Endometrium (tissue), 2 donors: ENCODE measurements around the gene INPP5D.
"Not testable (repeated sequence)": the region's sequence is repeated elsewhere in the genome, so short reads cannot be mapped to it uniquely, and the experiment has no call there.

Source experiments
- FAIRE-seq: peaks from 2 replicates; lab custom pipeline; 2012; peaks lifted over from hg19 to GRCh38; lab: Jason Lieb, UNC
- donor health status: control.
- donor health status: control.

The INPP5D gene

DNA sequence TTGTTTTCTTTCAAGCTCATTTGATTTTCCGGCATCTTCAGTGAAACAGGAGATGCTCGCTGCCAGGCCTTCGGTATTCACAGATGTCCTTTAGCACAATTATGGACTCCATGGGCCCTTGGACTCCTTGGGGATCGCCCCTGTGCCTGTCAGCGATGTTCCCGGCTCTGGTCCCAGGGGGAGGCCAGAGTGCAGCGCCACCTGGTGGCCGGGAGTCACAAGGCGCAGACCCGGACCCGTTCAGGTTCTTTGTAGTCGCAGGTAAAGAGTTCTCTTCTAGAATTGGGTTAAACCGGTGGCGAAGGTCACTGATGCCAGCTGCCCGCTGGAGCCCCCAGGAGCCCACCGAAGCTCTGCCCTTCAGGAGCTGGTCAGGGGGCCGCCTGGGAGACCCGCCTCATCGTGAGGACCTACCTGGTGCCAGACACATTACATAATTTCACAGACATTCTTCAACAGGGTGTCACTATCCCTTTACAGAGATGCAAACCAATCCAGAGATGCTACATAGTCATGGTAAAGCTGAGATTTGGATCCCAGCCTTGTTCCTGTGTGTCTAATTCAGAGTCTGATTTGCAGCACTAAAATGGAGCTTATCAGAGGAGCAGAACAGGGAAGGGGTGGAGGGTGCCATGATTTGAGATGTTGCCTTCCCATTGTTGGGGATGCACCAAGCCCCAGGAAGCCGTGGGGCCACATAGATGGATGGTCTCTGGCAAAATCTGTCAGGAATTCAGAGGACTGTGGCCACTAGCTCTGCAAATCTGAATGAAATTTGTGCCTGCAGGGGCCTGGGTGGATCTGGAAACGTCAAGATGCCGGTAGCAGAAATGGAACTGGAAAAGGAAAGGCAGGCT lies 6.0 kb upstream of the INPP5D start:
- FAIRE-seq: no peak

DNA sequence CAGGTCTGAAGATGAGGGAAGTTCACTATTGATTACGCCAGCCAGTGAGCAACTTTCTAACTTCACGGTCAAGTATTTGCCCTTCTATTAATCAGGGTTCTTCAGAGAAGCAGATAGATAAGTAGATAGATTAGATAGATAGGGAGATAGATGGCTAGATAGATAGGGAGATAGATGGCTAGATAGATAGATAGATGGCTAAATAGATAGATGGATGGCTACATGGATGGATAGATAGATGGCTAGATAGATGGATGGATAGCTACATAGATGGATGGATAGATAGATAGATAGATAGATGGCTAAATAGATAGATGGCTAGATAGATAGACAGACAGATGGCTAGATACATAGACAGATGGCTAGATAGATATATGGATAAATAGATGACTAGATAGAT lies 4.8 kb upstream of the INPP5D start:
- no peak for FAIRE-seq

DNA sequence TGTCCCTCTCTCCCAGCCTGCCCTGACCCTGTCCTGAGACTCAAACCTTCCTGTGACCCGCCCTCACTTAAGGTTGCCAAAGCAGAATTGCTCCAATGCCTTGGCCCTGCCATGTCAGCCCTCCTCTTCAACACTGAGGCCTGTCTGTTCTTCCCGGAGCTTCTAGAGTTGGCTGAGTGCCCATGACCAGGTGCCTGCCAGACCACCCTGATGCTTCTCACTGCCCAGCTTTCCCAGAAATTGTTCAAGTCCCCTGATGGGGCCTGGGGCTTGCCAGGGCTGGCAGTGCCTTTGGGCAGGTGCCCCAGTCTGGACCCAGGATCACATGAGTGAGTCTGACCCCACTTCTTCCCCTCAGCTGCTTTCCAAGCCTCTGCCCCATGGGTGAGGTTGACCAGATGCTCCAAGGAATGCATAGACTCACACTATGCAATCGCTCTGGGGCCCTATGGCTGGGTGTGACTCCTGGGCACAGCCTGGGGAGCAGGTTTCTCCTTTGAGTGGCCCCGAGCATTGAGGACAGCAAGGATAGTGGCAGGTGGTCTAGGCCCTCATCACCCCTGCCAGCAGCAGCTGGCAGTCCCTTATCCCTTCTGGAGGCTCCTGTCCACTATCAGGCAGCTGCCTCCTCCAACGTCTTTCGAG lies 3.1 kb upstream of the INPP5D start:
- no peak for FAIRE-seq

DNA sequence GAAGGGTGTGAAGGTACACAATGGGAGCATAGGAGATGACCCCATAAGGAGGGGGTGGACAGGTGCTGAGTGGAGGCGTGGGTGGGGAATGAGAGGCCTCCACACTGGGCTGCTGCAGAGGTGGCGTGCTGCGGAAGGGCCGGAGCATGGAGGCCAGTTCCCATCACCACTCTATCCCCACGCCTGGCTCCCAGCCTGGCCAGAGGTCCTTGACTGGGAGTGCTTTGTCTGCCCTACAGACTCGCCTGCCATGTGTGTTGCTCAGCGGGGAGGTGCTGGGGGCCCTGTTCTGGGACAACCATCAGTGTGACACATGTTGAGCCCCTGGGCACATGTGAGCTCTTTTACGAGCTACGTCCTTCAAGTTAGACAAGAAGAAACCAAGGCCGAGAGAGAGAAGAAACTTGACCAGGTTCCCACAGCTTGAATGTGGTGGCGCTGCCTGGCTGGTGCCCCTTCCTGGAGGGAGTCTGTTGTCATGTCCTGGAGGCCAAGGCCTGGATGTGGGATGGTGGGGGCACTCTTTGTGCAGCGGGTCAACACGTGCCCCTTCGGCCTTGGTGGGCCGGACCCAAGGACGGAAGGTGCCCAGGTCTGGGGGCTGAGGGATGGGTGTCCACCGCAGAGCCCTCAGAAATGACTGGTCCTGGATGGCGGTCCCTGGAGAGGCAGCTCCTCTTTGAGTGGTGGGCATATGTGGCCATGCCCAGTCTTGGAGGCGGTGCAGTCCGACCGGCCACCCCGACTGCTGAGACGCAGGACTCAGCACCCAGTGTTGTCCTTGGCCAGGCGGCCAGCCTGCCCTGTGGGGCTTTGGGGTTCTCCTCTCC lies 1.2 kb upstream of the INPP5D start:
- no peak for FAIRE-seq

DNA sequence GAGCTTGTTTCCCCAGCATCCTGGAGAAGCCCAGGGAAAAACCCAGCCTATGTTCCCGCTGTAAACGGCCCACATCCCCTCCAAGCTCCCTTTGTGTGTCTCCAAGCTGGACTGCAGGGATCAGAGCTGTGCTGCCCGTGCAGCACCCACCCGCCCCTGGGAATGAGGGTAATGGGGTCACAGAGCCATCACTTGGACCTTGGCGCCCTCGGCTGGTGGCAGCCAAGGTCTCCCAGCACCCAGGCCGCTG lies 670 bp upstream of the INPP5D start:
- FAIRE-seq: no peak

DNA sequence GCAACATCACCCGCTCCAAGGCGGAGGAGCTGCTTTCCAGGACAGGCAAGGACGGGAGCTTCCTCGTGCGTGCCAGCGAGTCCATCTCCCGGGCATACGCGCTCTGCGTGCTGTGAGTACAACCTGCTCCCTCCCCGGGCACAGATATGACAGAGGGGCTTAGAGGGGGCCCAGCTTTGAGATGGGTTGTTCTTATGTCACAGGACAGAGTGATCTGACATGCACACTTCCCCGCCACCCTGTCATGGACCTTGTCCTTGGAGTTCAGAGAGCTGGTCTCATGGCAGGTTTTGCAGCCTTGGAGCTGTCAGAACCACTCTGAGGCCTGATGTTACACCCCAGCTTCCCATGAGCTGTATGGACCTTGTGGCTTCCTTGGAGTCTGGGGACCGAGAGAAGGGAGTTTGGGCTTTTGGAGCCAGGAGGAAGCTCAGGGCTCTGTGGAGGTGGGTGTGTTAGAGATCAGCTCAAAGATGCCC lies 398 bp downstream of the INPP5D start:
- no peak for FAIRE-seq

DNA sequence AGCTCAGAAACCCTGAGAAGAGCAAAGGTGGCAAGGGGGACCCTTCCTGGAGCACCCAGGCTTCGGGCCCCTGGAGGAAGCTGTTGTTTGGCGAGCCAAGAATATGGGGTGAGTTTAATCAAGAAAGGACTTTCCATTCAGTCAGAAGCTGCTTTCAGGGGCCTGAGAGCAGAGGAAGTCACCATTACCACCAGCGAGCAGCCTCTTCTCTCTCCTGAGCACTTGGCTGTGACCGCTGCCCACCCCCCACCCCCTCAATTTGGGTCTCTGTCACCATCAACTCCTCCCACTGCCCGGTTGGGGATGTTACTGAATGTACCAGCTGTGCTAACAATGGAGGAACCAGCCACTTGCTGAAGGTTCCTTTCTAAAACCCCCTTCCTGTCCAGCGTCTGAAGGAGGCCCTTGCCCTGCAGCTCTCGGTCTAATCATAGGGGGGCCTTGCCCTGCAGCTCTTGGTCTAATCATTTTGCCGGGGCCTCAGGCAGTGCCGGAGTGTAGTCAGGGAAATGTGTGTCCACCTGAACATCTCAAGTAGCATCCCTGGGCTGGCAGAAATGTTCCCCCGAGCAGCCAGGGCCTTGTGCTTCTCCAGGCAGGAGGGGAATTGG lies 943 bp downstream of the INPP5D start:
- no peak for FAIRE-seq

DNA sequence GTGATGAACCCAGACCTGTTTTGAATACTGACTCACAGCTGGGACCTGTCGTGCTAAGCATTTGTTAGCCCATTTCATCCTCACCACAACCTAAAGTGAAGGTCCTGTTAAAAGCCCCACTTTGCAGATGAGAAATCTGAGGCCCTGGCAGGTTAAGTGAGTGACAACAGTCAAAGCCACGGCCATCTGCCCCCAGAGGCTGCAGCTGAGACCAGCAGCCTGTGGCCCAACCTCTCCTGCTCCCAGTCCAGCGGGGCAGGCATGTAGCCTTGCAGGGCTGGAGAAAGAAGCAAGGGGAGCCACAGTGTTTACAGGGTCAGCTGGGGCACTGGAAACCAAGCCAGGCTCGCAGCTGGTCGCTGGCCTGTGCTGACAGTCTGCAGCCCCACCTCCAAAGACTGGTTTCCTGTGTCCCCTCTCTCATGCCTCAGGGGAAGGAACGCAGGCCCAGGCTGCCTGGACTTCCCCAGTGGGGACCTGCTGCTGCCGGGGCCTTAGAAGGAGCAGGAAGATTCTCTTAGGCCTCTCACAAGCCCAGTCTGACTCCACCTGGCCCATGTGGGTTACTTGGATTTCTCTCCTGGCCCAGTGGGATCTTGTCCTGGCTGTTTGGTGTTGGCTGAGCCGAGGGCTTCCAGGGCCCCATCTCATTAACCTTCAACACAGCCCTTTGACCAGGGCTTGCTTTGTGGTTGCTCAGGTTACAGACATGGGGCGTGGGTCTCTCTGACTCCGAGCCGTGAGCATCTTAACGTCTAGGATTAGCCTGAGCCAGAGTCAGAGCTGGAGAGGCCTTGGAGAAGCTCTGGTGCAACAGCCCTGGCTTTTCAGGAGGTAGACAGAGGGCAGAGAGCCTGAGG lies 1.7 kb downstream of the INPP5D start:
- FAIRE-seq: no peak

DNA sequence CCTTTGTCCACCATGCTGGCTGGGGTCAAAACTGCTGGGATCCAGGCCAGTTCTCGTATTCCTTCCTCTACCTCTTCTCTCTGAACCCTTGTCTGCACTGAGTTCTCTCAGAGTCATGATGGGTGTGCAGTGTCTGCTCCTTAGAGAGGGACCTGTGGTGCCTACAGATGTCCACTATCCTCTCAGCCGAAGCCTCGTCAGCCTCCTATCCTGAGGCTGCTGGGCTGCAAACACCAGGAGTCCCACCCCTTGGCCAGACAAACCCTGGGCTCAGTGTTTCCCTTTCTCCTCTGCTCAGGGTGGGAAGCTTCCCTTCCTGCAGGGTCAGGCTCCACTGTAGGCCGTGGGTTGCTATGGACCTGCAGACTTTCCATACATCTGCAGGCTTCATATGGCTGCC lies 2.3 kb downstream of the INPP5D start:
- FAIRE-seq: no peak

DNA sequence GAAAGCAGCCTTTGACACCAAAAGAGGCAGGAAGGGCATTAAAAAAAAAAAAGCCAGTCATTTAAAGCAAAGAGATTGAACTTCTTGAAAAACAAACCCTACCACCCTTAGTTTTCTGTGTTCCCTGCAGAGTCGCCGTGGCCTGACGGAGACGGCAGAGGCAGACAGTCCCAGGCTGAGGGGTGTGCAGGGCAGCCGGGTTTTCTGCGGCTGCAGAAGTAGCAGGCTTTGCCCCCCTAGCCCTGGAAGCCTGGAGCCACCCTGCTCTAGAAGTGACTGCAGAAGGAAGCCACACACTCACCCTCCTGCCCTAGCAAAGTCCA lies 2.8 kb downstream of the INPP5D start:
- no peak for FAIRE-seq

DNA sequence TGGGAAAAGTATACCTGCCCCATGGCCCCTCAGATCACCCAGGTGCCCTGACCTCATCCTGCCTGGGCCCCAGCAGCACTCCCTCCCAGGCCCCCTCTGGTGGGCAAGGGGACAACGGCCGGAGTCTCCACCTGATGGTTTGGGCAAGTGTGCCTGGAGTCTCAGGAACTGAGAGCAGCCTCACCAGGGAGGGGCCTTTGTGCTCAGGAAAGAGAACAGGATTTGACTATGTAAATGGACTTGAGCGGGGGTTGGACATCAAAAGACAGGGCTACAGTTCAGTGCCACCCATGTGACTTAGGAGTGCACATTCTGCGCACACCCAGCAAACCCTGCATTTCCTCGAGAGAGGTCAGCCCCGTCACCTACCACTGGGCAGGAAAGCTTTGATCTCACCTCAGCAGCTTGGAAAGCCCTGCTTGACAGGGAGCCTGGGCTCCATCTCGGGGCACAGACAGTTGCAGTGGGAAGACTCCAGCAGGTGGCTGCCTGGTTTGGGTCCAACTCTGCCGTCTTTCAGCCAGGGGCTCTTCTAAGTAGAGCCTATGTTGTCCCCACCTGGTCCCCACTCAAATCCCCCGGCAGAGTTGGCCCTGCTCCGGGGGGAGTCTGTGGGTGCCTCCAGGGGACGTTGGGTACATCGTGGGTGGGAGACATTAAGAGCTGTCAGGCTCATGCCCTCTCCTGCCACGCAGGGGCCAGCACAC lies 3.3 kb downstream of the INPP5D start:
- no peak for FAIRE-seq

DNA sequence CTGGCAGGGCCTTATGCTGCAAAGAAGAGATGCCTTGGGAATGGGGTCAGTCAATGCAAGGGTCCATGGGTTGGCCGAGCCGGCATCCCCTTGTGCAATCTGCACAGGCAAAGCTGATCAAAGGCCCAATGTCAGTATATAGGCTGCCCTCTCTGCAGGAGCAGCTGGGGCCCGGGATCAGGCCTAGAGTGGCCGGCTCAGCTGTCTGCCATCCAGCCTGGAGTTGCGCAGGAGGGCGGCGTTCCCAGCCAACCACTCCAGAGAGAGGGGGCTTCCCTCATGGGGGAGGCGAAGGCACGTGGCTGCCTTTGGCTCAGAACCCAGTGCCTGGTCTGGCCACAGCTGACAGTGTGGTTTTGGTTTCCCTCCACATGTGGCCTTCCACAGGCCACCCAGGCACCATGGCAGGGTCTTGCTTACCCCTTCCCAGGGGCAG lies 3.9 kb downstream of the INPP5D start:
- no peak for FAIRE-seq

DNA sequence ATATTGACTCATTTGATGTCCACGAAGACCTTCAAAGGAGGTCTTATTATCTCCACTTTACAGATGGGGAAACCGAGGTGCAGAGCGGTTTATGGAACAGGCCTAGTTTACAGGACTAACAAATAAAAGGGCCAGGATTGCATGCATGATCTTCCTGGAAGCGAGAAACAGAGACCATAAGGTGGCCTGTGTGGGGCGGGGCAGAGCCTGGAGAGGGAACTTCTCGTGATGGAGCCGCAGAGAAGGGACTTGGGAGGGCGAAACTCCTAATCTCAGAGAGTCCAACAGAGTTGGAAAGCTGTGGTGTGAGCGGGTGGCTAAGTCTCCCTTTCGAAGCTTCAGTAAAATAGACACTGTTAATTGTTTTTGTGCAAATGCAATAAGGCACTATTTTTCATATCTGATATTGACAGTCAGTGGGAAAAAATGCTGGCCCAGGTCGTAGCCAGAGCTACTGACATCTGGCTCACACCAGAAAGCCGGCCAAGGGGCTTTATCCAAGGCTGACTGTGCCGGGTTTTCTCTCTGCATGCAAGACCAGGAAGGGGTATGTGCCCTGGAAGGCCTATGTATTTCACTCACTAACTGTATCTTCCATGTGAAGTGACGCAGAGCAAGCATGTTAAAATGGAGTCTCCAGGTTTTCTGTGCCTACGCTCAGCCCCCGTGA lies 4.5 kb downstream of the INPP5D start:
- FAIRE-seq: no peak

DNA sequence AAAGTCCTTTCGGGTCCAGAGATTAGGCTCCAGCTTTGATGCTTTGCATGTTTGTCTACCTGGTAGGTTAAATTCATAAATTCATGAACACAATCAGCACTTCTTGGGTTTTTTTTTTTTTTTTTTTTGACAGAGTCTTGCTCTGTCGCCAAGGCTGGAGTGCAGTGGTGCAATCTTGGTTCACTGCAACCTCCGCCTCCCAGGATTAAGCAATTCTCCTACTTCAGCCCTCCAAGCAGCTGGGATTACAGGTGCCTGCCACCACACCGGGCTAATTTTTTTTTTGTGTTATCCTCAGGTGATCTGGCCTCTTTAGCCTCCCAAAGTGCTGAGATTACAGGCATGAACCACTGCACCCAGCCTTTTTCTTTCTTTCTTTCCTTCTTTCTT lies 5.1 kb downstream of the INPP5D start:
- not testable (repeated sequence) for FAIRE-seq

DNA sequence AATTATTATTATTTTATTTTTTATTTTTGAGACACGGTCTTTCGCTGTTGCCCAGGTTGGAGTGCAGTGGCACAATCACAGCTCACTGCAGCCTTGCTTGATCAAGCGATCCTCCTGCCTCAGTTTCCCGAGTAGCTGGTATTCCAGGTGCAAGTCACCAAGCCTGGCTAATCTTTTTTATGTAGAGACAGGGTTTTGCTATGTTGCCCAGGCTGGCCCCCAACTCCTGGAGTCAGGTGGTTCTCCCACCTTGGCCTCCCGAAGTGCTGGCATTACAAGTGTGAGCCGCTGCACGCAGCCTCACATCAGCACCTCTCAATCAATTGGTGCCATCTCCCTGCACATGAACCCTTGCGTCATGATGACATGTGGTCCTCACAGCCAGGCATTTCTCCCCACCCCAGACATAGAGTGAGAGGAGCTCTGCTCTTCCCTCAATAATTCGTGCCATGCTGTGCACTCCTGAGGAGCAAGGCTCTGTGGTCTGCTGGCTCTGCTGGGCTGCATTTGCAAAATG lies 5.9 kb downstream of the INPP5D start:
- FAIRE-seq: no peak

DNA sequence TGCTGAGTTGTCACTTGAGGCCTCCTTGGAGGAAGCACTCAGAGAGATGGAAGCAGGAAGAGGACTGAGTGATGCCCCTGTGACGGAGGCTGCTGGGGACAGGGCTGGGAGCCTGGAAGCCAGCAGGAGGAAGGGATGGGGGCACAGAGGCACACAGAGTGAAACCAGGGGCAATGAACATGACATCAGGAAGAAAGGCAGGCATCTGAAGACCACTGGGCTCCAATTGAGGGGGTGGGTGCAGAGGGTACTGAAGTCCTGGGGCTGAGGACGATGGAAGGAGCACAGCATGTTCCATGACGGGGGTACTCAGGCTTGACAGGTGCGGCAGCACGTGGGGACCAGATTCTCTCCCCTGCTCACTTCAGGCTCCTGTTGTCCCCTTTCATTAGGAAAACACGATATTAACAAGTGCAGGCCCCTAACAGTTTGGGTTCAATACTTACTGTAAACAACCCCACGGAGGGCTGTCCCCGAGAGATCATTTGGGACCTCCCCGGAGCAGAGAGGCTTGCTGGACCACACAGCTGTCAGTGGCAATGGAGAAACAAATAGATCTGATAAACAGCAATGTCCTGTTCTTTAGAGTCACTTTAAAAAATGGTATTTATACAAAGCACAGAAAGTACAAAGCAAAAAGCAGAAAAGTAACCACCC lies 8.7 kb downstream of the INPP5D start:
- no peak for FAIRE-seq

DNA sequence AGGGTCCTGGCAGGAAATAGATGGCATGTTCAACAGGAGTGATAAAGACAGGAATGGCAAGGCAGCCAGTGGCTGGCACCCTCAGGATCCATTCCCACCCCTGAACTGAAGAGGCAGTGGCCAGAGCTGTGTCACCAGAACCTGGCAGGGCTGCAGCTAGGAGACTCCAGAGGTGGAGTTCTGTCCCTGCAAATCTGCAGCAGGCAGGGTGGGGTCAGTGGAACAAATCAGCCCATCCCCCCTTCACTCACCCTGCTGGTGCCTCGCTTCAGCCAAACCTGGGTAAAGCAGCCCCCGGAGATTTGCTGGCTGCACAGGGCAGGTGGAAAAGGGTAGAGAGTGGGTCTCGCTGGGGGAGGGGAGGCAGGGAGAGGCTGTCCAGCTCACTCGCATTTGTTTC lies 12.7 kb downstream of the INPP5D start:
- FAIRE-seq: no peak

DNA sequence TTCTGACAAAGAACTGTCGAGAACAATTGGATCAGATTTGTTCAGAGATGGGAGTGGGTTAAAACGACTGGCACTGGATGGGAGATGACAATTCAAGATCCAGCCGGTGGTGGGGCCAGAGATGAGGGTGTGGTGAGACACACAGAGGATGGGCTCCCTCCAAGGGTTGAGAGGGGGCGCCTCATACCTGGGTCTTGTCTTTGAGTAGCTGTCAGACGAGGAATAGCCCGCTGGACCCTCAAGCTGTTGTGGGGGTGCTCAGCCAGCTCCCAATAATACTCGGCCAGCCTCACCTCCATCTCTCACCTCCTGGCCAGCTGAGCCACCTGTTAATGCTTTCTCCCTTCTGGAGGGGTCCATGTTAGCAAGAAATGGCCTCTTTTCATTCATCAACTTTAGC lies 14.0 kb downstream of the INPP5D start:
- no peak for FAIRE-seq

DNA sequence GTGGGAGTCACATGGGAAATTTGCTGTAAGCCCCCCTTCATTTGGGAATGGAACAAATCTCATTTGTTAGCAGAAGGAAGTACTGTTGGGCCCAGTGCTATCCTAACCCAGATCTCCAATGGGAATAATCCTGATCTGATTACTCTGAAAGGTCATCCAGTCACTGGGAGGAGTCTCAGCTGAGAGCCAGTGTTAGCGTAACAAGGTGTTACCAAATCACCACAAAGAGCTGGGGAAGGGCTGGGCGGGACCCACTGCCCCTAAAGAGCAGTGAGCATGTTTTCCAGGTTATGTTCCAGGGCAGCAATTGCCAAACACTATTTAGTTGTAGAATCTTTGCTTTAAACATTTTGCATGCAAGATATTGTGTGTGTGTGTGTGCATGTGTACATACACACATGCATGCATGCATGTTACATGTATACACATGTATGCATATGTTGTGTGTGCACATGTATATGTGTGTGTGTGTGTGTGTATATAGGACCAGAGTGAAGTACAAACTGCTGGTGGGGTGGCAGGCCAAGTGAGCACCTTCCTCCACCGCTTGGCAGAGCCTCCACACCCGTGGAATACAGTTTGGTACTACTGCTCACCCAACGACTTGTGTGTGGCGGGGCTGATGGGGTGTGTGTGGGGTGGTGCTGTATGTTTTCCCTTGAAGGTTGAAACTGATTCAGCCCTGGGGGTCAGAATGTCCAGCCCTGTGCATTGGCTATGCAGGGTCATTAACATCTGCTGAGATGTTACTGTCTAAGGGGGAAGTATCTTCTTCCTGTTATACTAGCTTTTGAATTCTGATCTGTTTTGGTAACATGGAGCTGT lies 15.2 kb downstream of the INPP5D start:
- no peak for FAIRE-seq
